Prostate gland (tissue), 2 donors: ENCODE results near the gene RIMBP2.

Experiments used
- POLR2A ChIP-seq: fragments of 450-650 bp; IDR thresholded peaks from one replicate; pipeline ENCODE4 v1.6.1; 2016; ENCODE audit warnings: antibody characterized with exemption, mild to moderate bottlenecking
- TF ChIP-seq, protein P1 (sequence below), 4 experiments: fragments of 200-600 bp in 2 of 4; fragments of 450-650 bp in 2 of 4; sonication (generic) in 2 of 4; IDR thresholded peaks; 1 replicate in 3 of 4; 2 replicates in 1 of 4; pipeline ENCODE4 v1.5.1; 2016 to 2019; ENCODE audit warnings: antibody characterized with exemption in 4 of 4, mild to moderate bottlenecking in 2 of 4, moderate library complexity in 2 of 4

DNA sequence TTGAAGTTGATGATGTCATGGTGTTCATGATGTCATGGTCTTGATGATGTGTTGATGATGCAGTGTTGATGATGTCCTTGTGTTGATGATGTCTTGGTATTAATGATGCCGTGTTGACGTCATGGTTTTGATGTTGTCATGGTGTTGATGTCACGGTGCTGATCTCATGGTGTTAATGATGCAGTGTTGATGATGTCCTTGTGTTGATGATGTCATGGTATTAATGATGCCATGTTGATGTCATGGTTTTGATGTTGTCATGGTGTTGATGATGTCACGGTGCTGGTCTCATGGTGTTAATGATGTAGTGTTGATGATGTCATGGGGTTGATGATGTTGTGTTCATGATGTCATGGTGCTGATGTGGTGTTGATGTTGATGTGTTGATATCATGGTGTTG, 48.0 kb upstream of the RIMBP2 start:
- TF ChIP-seq, protein P1, sequence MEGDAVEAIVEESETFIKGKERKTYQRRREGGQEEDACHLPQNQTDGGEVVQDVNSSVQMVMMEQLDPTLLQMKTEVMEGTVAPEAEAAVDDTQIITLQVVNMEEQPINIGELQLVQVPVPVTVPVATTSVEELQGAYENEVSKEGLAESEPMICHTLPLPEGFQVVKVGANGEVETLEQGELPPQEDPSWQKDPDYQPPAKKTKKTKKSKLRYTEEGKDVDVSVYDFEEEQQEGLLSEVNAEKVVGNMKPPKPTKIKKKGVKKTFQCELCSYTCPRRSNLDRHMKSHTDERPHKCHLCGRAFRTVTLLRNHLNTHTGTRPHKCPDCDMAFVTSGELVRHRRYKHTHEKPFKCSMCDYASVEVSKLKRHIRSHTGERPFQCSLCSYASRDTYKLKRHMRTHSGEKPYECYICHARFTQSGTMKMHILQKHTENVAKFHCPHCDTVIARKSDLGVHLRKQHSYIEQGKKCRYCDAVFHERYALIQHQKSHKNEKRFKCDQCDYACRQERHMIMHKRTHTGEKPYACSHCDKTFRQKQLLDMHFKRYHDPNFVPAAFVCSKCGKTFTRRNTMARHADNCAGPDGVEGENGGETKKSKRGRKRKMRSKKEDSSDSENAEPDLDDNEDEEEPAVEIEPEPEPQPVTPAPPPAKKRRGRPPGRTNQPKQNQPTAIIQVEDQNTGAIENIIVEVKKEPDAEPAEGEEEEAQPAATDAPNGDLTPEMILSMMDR (IDR thresholded peaks at IDR 0.05), result no peak
- no peak for TF ChIP-seq POLR2A
